Mesothelial cell of epicardium (in vitro differentiated cells): ENCODE measurements around the gene MRPL39. TPM values are rescaled to one million over a fixed set of nuclear protein-coding genes. Genes with fewer than 3 reads are reported as not detected.

Experiments
- DNase-seq, 2 experiments: peaks; one replicate each; pipeline ENCODE4 v3.0.0; 2021; ENCODE audit warnings: low spot score in 2 of 2; ENCODE audit not compliant: unreplicated experiment in 2 of 2
- H3K27ac Mint-ChIP-seq: 2 replicates; pipeline ENCODE4 v1.8.0; 2021; ENCODE audit warnings: mixed read lengths
- H3K27me3 Mint-ChIP-seq: 2 replicates; pipeline ENCODE4 v1.8.0; 2021; ENCODE audit warnings: low read depth, mixed read lengths
- H3K36me3 Mint-ChIP-seq: 2 replicates; pipeline ENCODE4 v1.8.0; 2021; ENCODE audit warnings: mixed read lengths
- H3K4me1 Mint-ChIP-seq: 2 replicates; pipeline ENCODE4 v1.8.0; 2021; ENCODE audit warnings: mixed read lengths
- H3K4me3 Mint-ChIP-seq: 2 replicates; pipeline ENCODE4 v1.8.0; 2021; ENCODE audit warnings: mild to moderate bottlenecking, moderate library complexity, mixed read lengths
- H3K9me3 Mint-ChIP-seq: 2 replicates; pipeline ENCODE4 v1.8.0; 2021; ENCODE audit warnings: mixed read lengths
- CTCF ChIP-seq: fragments of 200-600 bp; sonication (generic); IDR thresholded peaks from one replicate; pipeline ENCODE4 v1.5.0; 2021; ENCODE audit warnings: antibody characterized with exemption; ENCODE audit not compliant: unreplicated experiment
- total RNA-seq: library from RNA; stranded (reverse); gene quantifications from 3 replicates; pipeline ENCODE4 v1.2.1, GENCODE V29; 2021

Gene MRPL39
- total RNA-seq, 1 donor from 2014 or later: 26.4 TPM

DNA sequence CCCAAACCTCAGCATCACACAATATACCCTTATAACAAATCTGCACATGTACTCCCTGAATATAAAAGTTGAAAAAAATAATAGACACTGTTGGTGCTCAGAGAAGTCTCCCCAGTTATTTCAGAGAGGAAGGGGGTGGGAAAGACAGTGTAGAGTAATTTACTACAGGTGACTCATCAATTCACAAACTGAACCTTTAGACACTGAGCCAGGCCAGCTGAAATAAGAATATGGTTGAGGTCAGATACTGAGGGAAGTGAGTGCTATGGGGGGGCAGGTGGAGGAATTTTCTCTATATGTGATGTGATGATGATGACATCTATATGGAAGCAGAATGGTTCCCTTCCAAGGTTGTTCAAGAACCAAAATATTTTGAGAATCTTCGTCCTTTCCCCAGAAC is 50.1 kb downstream of the MRPL39 start:
- Mint-ChIP-seq H3K4me3 (no peak overlapping the region), H3K27ac (no peak overlapping the region), H3K36me3 (no peaks in the 10 kb centered on the region), H3K27me3 (peaks cover 8% of the 10 kb centered on the region), H3K9me3 (no peaks in the 10 kb centered on the region), H3K4me1 (peaks cover 3% of the 10 kb centered on the region)
- TF ChIP-seq CTCF: no peak
- no peak for DNase-seq

GRCh38 chr21:25556091-25556490 is 51.2 kb downstream of the MRPL39 start:
- TF ChIP-seq CTCF: no peak
- no peaks in the 10 kb centered on the region for H3K4me1 Mint-ChIP-seq
- DNase-seq: no peak
- peaks cover 2% of the 10 kb centered on the region for H3K27me3 Mint-ChIP-seq
- no peak overlapping the region for H3K4me3 Mint-ChIP-seq
- H3K36me3 Mint-ChIP-seq: no peaks in the 10 kb centered on the region
- H3K9me3 Mint-ChIP-seq: no peaks in the 10 kb centered on the region
- H3K27ac Mint-ChIP-seq: no peak overlapping the region

DNA sequence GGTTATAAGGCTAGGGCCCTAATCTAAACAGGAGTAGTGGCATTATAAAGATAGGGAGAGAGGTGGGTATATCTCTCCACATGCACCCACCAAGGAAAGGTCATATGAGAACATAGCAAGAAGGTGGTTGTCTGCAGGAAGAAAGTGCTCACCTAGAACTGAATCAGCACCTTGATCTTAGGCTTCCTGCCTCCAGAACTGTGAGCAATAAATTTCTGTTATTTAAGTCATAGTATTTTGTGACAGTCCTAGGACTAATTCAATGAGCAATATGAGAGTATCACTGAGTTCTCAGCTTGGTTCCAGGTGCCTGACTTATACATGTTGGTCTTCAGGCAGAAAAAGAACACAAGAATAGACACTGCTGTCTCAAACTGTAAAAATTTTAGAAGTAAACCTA is 51.8 kb downstream of the MRPL39 start:
- no peaks in the 10 kb centered on the region for H3K36me3 Mint-ChIP-seq
- H3K4me1 Mint-ChIP-seq: no peaks in the 10 kb centered on the region
- H3K4me3 Mint-ChIP-seq: no peak overlapping the region
- no peak for DNase-seq
- no peak for TF ChIP-seq CTCF
- H3K27ac Mint-ChIP-seq: no peak overlapping the region
- H3K9me3 Mint-ChIP-seq: no peaks in the 10 kb centered on the region
- no peaks in the 10 kb centered on the region for H3K27me3 Mint-ChIP-seq

DNA sequence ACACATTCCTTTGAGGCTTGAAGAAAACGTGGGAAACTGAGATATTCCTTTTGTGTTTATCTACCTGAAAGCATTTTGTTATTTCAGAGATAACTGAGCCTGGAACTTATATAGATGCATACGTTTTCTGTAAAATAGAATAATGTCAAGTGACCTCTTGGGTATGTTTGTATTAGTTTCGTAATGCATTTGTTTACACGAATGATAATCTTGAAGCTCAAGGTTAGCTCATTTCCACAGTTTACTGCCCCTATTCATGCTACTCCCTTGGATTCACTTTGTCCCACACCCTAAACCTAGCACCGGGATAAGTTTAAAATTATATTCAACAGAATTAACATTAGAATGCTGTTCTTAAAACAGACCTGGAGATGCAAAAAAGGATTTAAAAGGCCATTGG is 54.4 kb downstream of the MRPL39 start:
- no peaks in the 10 kb centered on the region for H3K4me1 Mint-ChIP-seq
- DNase-seq: no peak
- no peak overlapping the region for H3K4me3 Mint-ChIP-seq
- H3K9me3 Mint-ChIP-seq: no peaks in the 10 kb centered on the region
- no peak overlapping the region for H3K27ac Mint-ChIP-seq
- no peaks in the 10 kb centered on the region for H3K36me3 Mint-ChIP-seq
- H3K27me3 Mint-ChIP-seq: no peaks in the 10 kb centered on the region
- TF ChIP-seq CTCF: no peak

DNA sequence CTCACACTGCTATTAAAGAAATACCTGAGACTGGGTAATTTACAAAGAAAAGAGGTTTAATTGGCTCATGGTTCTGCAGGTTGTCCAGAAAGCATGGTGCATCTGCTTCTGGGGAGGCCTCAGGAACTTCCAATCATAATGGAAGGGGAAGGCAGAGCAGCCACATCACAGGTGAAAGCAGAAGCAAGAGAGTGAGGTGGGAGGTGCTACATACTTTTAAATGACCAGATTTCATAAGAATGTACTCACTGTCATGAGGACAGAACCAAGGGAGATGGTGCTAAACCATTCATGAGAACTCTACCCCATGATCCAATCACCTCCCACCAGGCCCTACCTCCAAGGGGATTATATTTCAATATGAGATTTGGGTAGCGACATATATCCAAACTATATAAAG is 55.7 kb downstream of the MRPL39 start:
- no peaks in the 10 kb centered on the region for H3K27me3 Mint-ChIP-seq
- peaks cover 3% of the 10 kb centered on the region for H3K9me3 Mint-ChIP-seq
- DNase-seq: no peak
- H3K27ac Mint-ChIP-seq: no peak overlapping the region
- H3K4me1 Mint-ChIP-seq: no peaks in the 10 kb centered on the region
- TF ChIP-seq CTCF: no peak
- H3K4me3 Mint-ChIP-seq: no peak overlapping the region
- H3K36me3 Mint-ChIP-seq: no peaks in the 10 kb centered on the region
